Measurements from ENCODE around the gene WWTR1.

WWTR1 gene

GRCh38 chr3:149523512-149524299, 134.1 kb downstream of the WWTR1 start:
- no peak for DNase-seq

- no peak for DNase-seq
These were observed 137.9 kb downstream of the WWTR1 start for GRCh38 chr3:149519912-149520311.

GRCh38 chr3:149516920-149517319, 140.9 kb downstream of the WWTR1 start:
- no peak for DNase-seq

- DNase-seq, result no peak
These were observed 142.6 kb downstream of the WWTR1 start for GRCh38 chr3:149515249-149515648.

GRCh38 chr3:149514471-149514870, 143.4 kb downstream of the WWTR1 start:
- DNase-seq, result no peak

GRCh38 chr3:149512073-149512782, 145.6 kb downstream of the WWTR1 start:
- no peak for DNase-seq

- DNase-seq, result no peak
These were observed 146.7 kb downstream of the WWTR1 start for GRCh38 chr3:149511040-149511626.

- no peak for DNase-seq
These were observed 147.3 kb downstream of the WWTR1 start for GRCh38 chr3:149510480-149510879.

- DNase-seq, result no peak
These were observed 148.3 kb downstream of the WWTR1 start for GRCh38 chr3:149509526-149509925.

GRCh38 chr3:149507491-149508324, 150.1 kb downstream of the WWTR1 start:
- DNase-seq, result no peak

- DNase-seq, result no peak
These were observed 150.9 kb downstream of the WWTR1 start for GRCh38 chr3:149506965-149507364.

GRCh38 chr3:149506540-149506939, 151.3 kb downstream of the WWTR1 start:
- no peak for DNase-seq

- no peak for DNase-seq
These were observed 155.4 kb downstream of the WWTR1 start for GRCh38 chr3:149502438-149502837.

- DNase-seq, result peak; percentile 62
These were observed 156.3 kb downstream of the WWTR1 start for GRCh38 chr3:149501524-149501923.

GRCh38 chr3:149497966-149498670, 159.7 kb downstream of the WWTR1 start:
- no peak for DNase-seq

- DNase-seq, result no peak
These were observed 160.9 kb downstream of the WWTR1 start for GRCh38 chr3:149496891-149497290.

- DNase-seq, result no peak
These were observed 162.2 kb downstream of the WWTR1 start for GRCh38 chr3:149495581-149496125.

- no peak for DNase-seq
These were observed 162.9 kb downstream of the WWTR1 start for GRCh38 chr3:149494759-149495580.

- DNase-seq, result peak; percentile 46
These were observed 163.6 kb downstream of the WWTR1 start for GRCh38 chr3:149494022-149494758.

- no peak for DNase-seq
These were observed 164.4 kb downstream of the WWTR1 start for GRCh38 chr3:149493315-149494021.

All from amniotic stem cell (primary cell).